A549 (cell line): ENCODE measurements around the gene DDX49. TPM values are rescaled to one million over a fixed set of nuclear protein-coding genes. Genes with fewer than 3 reads are reported as not detected.

Experiments used
- ATAC-seq, 2 experiments: fragments of 200-7000 bp in 1 of 2; fragments of >200 bp in 1 of 2; cut with Nextera tagmentation in 1 of 2; cut with Tn5 transposase in 1 of 2; 3 replicates each; pipeline versions ENCODE4 v1.8.0 to v1.9.1; 2018 to 2020; ENCODE audit warnings: mild to moderate bottlenecking in 1 of 2, moderate library complexity in 1 of 2
- CTCF ChIA-PET: fragments of 300-600 bp; sonication (Branson Sonifier 250); formaldehyde crosslinking; extraction: SDS; loops from one replicate; lab custom pipeline; 2021; ENCODE audit warnings: antibody characterized with exemption, inconsistent platforms; lab: Yijun Ruan, JAX
- POLR2A ChIA-PET: fragments of 350-600 bp; formaldehyde crosslinking; extraction: SDS; loops from one replicate; lab custom pipeline; 2021; ENCODE audit warnings: antibody characterized with exemption, inconsistent platforms; lab: Yijun Ruan, JAX
- DNase-seq, 2 experiments: peaks; one replicate each; pipeline versions ENCODE4 v3.0.0 to v3.0.0-alpha.2; 2011 to 2016; ENCODE audit warnings: low read depth in 1 of 2, low spot score in 1 of 2
- FAIRE-seq: peaks from 2 replicates; lab custom pipeline; 2011; peaks lifted over from hg19 to GRCh38; lab: Jason Lieb, UNC
- H3K27ac ChIP-seq, 2 experiments: fragments of >200 bp; sonication (Bioruptor Twin); formaldehyde crosslinking; 3 replicates each; pipeline ENCODE4 v1.5.1; 2016 to 2017
- H3K4me1 ChIP-seq: fragments of >200 bp; sonication (Bioruptor Twin); formaldehyde crosslinking; 3 replicates; pipeline ENCODE4 v1.6.1; 2016
- H3K4me2 ChIP-seq: fragments of >200 bp; sonication (Bioruptor Twin); formaldehyde crosslinking; 3 replicates; pipeline ENCODE4 v1.6.1; 2016
- H3K4me3 ChIP-seq: fragments of >200 bp; sonication (Bioruptor Twin); formaldehyde crosslinking; 3 replicates; pipeline ENCODE4 v1.5.1; 2016
- H3K9me3 ChIP-seq: fragments of >200 bp; sonication (Bioruptor Twin); formaldehyde crosslinking; 3 replicates; pipeline ENCODE4 v1.6.1; 2016
- BCL3 ChIP-seq: fragments of >200 bp; sonication (Bioruptor Twin); formaldehyde crosslinking; IDR thresholded peaks from 3 replicates; pipeline ENCODE4 v1.6.1; 2016
- CBX2 ChIP-seq: fragments of 200-600 bp; sonication (generic); IDR thresholded peaks from 2 replicates; pipeline ENCODE4 v1.6.1; 2016; ENCODE audit warnings: low read depth, mild to moderate bottlenecking, borderline replicate concordance
- CEBPB ChIP-seq, 2 experiments: fragments of >200 bp in 1 of 2; sonication (Bioruptor Twin) in 1 of 2; formaldehyde crosslinking in 1 of 2; IDR thresholded peaks; 2 replicates each; pipeline ENCODE4 v1.6.1; 2012 to 2016
- CHD2 ChIP-seq: fragments of 150-350 bp; IDR thresholded peaks from 2 replicates; pipeline ENCODE4 v1.6.1; 2014; ENCODE audit warnings: low read length; ENCODE audit not compliant: partially characterized antibody
- ELK1 ChIP-seq: fragments of 150-350 bp; IDR thresholded peaks from 2 replicates; pipeline ENCODE4 v1.6.1; 2014; ENCODE audit warnings: low read depth, mild to moderate bottlenecking, low read length
- ESRRA ChIP-seq: fragments of 150-350 bp; IDR thresholded peaks from 2 replicates; pipeline ENCODE4 v1.6.1; 2014; ENCODE audit warnings: mild to moderate bottlenecking, low read length, borderline replicate concordance
- FOSL2 ChIP-seq, 2 experiments: fragments of 450-650 bp in 1 of 2; fragments of >200 bp in 1 of 2; sonication (Bioruptor Twin) in 1 of 2; formaldehyde crosslinking; IDR thresholded peaks; 2 replicates each; pipeline versions ENCODE4 v1.5.0 to v1.6.1; 2016 to 2020; ENCODE audit warnings: mild to moderate bottlenecking in 1 of 2, moderate library complexity in 1 of 2
- GATA3 ChIP-seq: IDR thresholded peaks from 2 replicates; pipeline ENCODE4 v1.6.1; 2012; ENCODE audit warnings: borderline replicate concordance
- HDAC2 ChIP-seq: fragments of 200-600 bp; sonication (generic); IDR thresholded peaks from 2 replicates; pipeline ENCODE4 v1.6.1; 2016
- HEYL ChIP-seq: fragments of 250-450 bp; sonication (Bioruptor Pico); IDR thresholded peaks from 2 replicates; pipeline ENCODE4 v1.8.0; 2021; ENCODE audit warnings: mild to moderate bottlenecking, moderate library complexity
- HOXB13 ChIP-seq: fragments of 250-450 bp; sonication (Bioruptor Pico); IDR thresholded peaks from 2 replicates; pipeline ENCODE4 v1.5.0; 2020; ENCODE audit warnings: low read depth, mild to moderate bottlenecking, moderate library complexity
- HOXB5 ChIP-seq: fragments of 250-450 bp; sonication (Bioruptor Pico); IDR thresholded peaks from 2 replicates; pipeline ENCODE4 v1.5.0; 2020; ENCODE audit warnings: mild to moderate bottlenecking, moderate library complexity
- JUN ChIP-seq, 2 experiments: fragments of >200 bp; sonication (Bioruptor Twin); formaldehyde crosslinking; IDR thresholded peaks; 2 replicates in 1 of 2; 3 replicates in 1 of 2; pipeline ENCODE4 v1.6.1; 2016 to 2017
- JUNB ChIP-seq: fragments of >200 bp; sonication (Bioruptor Twin); formaldehyde crosslinking; IDR thresholded peaks from 2 replicates; pipeline ENCODE4 v1.6.1; 2016
- MAZ ChIP-seq: fragments of 150-350 bp; IDR thresholded peaks from 2 replicates; pipeline ENCODE4 v1.6.1; 2014; ENCODE audit warnings: antibody characterized with exemption, low read depth, low read length, borderline replicate concordance
- NR3C1 ChIP-seq: fragments of >200 bp; sonication (Bioruptor Twin); formaldehyde crosslinking; IDR thresholded peaks from 3 replicates; pipeline ENCODE4 v1.6.1; 2017
- POLR2AphosphoS2 ChIP-seq: conservative IDR thresholded peaks from 2 replicates; pipeline ENCODE4 v1.6.1; 2012; ENCODE audit warnings: low read length, improper control_type of control experiment, inconsistent platforms
- RFX5 ChIP-seq: fragments of 450-650 bp; IDR thresholded peaks from 2 replicates; pipeline ENCODE4 v1.7.1; 2014; ENCODE audit warnings: antibody characterized with exemption, mild to moderate bottlenecking, moderate library complexity
- RNF2 ChIP-seq: fragments of 200-600 bp; sonication (generic); IDR thresholded peaks from 2 replicates; pipeline ENCODE4 v1.6.1; 2016; ENCODE audit warnings: low read depth, mild to moderate bottlenecking, antibody characterized with exemption, moderate library complexity, borderline replicate concordance
- SMC3 ChIP-seq: fragments of >200 bp; sonication (Bioruptor Twin); formaldehyde crosslinking; IDR thresholded peaks from 3 replicates; pipeline ENCODE4 v1.6.1; 2018; ENCODE audit warnings: inconsistent platforms
- TFCP2L1 ChIP-seq: fragments of 250-450 bp; sonication (Bioruptor Pico); IDR thresholded peaks from 2 replicates; pipeline ENCODE4 v1.5.0; 2021; ENCODE audit warnings: mild to moderate bottlenecking
- TP53 ChIP-seq: fragments of 250-450 bp; sonication (Bioruptor Pico); IDR thresholded peaks from 2 replicates; pipeline ENCODE4 v1.5.0; 2021; ENCODE audit warnings: mild to moderate bottlenecking, moderate library complexity
- USF2 ChIP-seq: fragments of 450-650 bp; IDR thresholded peaks from 2 replicates; pipeline ENCODE4 v1.6.1; 2014; ENCODE audit warnings: antibody characterized with exemption
- ZSCAN20 ChIP-seq: fragments of 250-450 bp; sonication (Bioruptor Pico); IDR thresholded peaks from 2 replicates; pipeline ENCODE4 v1.8.0; 2022; ENCODE audit warnings: mild to moderate bottlenecking, moderate library complexity
- WGBS: methylation state at CpG from one replicate; pipeline ENCODE4 v1.1.6; 2017; ENCODE audit errors: missing lambda C conversion rate; 5-methylcytosine and 5-hydroxymethylcytosine counted together
- polyA plus RNA-seq, 4 experiments: library from polyadenylated mRNA; depleted of rRNA in 3 of 4; stranded (reverse); fragments of >200 nt; fragmentation: RNase III in 1 of 4; extraction: RNeasy Plus Mini Kit Qiagen cat#74134 plus additional on column Dnase treatment in 1 of 4; gene quantifications; 2 replicates in 3 of 4; 3 replicates in 1 of 4; pipeline ENCODE4 v1.2.3, GENCODE V29; 2011 to 2017
- TF ChIP-seq, protein P1 (sequence below): IDR thresholded peaks from 2 replicates; pipeline ENCODE4 v1.6.1; 2012
- TF ChIP-seq, protein P2 (sequence below): fragments of 250-450 bp; sonication (Bioruptor Pico); IDR thresholded peaks from 2 replicates; pipeline ENCODE4 v1.5.0; 2020; ENCODE audit warnings: low read depth, mild to moderate bottlenecking, moderate library complexity
- TF ChIP-seq, protein P3 (sequence below): IDR thresholded peaks from 2 replicates; pipeline ENCODE4 v1.6.1; 2012; ENCODE audit warnings: low read depth, borderline replicate concordance
- TF ChIP-seq, protein P4 (sequence below): fragments of >200 bp; sonication (Bioruptor Twin); formaldehyde crosslinking; IDR thresholded peaks from 3 replicates; pipeline ENCODE4 v1.5.1; 2016

DDX49 gene
- polyA plus RNA-seq, 2 of the 4 experiments (the other 2 are of a cell fraction): 23.4 to 31.5 TPM

DNA sequence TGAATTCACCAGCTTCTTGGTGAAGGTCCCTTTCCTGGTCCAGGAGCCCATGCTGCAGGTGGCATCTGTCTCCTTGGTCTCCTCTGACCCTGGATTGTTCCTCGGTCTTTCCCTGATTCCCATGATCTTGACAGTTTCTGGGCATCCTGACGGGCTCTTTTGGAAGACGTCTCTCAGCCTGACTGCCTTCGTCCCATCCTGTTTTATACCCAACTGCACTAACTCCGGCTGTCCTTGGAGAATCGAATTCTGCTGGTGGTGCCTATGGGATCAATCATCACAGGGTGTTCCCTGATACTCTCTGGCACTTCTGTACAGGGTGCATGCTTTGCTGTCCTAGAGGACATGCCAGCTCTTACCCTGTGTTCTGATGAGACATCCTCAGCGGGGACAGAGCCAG is 42.6 kb upstream of the DDX49 start:
- Histone ChIP-seq H3K4me1 (no peaks in the 10 kb centered on the region), H3K27ac (no peak overlapping the region), H3K9me3 (no peaks in the 10 kb centered on the region), H3K4me3 (no peak overlapping the region), H3K4me2 (no peak overlapping the region)
- no peak for TF ChIP-seq HEYL (CRISPR knock-in tag)
- TF ChIP-seq JUN (IDR thresholded peaks at IDR 0.05): no peak
- TF ChIP-seq TP53 (CRISPR knock-in tag): no peak
- TF ChIP-seq MAZ: no peak
- no peak for TF ChIP-seq ESRRA
- TF ChIP-seq HDAC2: no peak
- no peak for TF ChIP-seq CBX2
- TF ChIP-seq TFCP2L1 (CRISPR knock-in tag): no peak
- no peak for TF ChIP-seq RNF2
- TF ChIP-seq, protein P1, sequence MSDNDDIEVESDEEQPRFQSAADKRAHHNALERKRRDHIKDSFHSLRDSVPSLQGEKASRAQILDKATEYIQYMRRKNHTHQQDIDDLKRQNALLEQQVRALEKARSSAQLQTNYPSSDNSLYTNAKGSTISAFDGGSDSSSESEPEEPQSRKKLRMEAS: no peak
- ChIA-PET CTCF (interaction anchor here (0.8 to 3.9 kb wide), 5 partner anchors 10 to 426 kb away, joined by 3 to 21 read pairs (median 4); no protein-coding TSS in a partner anchor), POLR2A (no interaction called here)
- FAIRE-seq: no peak
- 95% methylated on average over 6 of the region's 7 CpGs for WGBS
- no peak for ATAC-seq
- DNase-seq: no peak

- no peak overlapping the region for H3K4me3 ChIP-seq
- no peak overlapping the region for H3K27ac ChIP-seq
- WGBS: 92% methylated on average over 16 of the region's 25 CpGs
- TF ChIP-seq ELK1 (no peak), JUNB (no peak), FOSL2 (IDR thresholded peaks at IDR 0.05) (no peak), FOSL2 (CRISPR knock-in tag; IDR thresholded peaks at IDR 0.05) (no peak), ZSCAN20 (CRISPR knock-in tag) (no peak), POLR2AphosphoS2 (no peak), GATA3 (no peak), HDAC2 (no peak), RFX5 (no peak), SMC3 (no peak), NR3C1 (no peak), CEBPB (IDR thresholded peaks at IDR 0.05) (no peak), BCL3 (no peak), HOXB13 (CRISPR knock-in tag) (no peak), USF2 (no peak), HOXB5 (CRISPR knock-in tag) (no peak), CHD2 (no peak)
- TF ChIP-seq, protein P2, sequence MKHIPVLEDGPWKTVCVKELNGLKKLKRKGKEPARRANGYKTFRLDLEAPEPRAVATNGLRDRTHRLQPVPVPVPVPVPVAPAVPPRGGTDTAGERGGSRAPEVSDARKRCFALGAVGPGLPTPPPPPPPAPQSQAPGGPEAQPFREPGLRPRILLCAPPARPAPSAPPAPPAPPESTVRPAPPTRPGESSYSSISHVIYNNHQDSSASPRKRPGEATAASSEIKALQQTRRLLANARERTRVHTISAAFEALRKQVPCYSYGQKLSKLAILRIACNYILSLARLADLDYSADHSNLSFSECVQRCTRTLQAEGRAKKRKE (CRISPR knock-in tag): no peak
- TF ChIP-seq, protein P3, sequence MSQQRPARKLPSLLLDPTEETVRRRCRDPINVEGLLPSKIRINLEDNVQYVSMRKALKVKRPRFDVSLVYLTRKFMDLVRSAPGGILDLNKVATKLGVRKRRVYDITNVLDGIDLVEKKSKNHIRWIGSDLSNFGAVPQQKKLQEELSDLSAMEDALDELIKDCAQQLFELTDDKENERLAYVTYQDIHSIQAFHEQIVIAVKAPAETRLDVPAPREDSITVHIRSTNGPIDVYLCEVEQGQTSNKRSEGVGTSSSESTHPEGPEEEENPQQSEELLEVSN: no peak
- TF ChIP-seq, protein P4, sequence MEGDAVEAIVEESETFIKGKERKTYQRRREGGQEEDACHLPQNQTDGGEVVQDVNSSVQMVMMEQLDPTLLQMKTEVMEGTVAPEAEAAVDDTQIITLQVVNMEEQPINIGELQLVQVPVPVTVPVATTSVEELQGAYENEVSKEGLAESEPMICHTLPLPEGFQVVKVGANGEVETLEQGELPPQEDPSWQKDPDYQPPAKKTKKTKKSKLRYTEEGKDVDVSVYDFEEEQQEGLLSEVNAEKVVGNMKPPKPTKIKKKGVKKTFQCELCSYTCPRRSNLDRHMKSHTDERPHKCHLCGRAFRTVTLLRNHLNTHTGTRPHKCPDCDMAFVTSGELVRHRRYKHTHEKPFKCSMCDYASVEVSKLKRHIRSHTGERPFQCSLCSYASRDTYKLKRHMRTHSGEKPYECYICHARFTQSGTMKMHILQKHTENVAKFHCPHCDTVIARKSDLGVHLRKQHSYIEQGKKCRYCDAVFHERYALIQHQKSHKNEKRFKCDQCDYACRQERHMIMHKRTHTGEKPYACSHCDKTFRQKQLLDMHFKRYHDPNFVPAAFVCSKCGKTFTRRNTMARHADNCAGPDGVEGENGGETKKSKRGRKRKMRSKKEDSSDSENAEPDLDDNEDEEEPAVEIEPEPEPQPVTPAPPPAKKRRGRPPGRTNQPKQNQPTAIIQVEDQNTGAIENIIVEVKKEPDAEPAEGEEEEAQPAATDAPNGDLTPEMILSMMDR: no peak
- ATAC-seq (no peak; a peak in 1 of 6 replicates), FAIRE-seq (no peak), DNase-seq (no peak)
- no peaks in the 10 kb centered on the region for H3K9me3 ChIP-seq
- POLR2A ChIA-PET: no interaction called here
- CTCF ChIA-PET: interaction anchor here (0.6 to 3.9 kb wide), 4 partner anchors 12 to 392 kb away, joined by 3 to 21 read pairs (median 3); no protein-coding TSS in a partner anchor
- H3K4me1 ChIP-seq: no peaks in the 10 kb centered on the region
- no peak overlapping the region for H3K4me2 ChIP-seq
Measured at GRCh38 chr19:18878058-18878797, 41.3 kb upstream of the DDX49 start.
